ENCODE measurements around the gene BLTP2. TPM values are rescaled to one million over a fixed set of nuclear protein-coding genes. Genes with fewer than 3 reads are reported as not detected.

The BLTP2 gene
- total RNA-seq, 6 donors from 2014 or later: 98.1 to 250 (median 131) TPM

GRCh38 chr17:28635506-28635905, 9.5 kb downstream of the BLTP2 start:
- no peaks in the 10 kb centered on the region for H3K9me3 ChIP-seq
- no peaks in the 10 kb centered on the region for H3K4me1 ChIP-seq
- DNase-seq: no peak
- no peaks in the 10 kb centered on the region for H3K27me3 ChIP-seq
- TF ChIP-seq POLR2AphosphoS5 (IDR thresholded peaks at IDR 0.05): no peak
- TF ChIP-seq CTCF (IDR thresholded peaks at IDR 0.05): no peak
- TF ChIP-seq EP300 (IDR thresholded peaks at IDR 0.05): no peak
- TF ChIP-seq POLR2A (IDR thresholded peaks at IDR 0.05): no peak
- ATAC-seq (ENCODE audit: low FRiP score in 2 of 2): no peak
- no peak overlapping the region for H3K27ac ChIP-seq
- WGBS, 2 donors: 92 to 100% methylated on average over 1 of the region's 1 CpG
- peaks cover 45 to 100% (median 96%) of the 10 kb centered on the region in 4 donors for H3K36me3 ChIP-seq
- H3K4me3 ChIP-seq: no peak overlapping the region

DNA sequence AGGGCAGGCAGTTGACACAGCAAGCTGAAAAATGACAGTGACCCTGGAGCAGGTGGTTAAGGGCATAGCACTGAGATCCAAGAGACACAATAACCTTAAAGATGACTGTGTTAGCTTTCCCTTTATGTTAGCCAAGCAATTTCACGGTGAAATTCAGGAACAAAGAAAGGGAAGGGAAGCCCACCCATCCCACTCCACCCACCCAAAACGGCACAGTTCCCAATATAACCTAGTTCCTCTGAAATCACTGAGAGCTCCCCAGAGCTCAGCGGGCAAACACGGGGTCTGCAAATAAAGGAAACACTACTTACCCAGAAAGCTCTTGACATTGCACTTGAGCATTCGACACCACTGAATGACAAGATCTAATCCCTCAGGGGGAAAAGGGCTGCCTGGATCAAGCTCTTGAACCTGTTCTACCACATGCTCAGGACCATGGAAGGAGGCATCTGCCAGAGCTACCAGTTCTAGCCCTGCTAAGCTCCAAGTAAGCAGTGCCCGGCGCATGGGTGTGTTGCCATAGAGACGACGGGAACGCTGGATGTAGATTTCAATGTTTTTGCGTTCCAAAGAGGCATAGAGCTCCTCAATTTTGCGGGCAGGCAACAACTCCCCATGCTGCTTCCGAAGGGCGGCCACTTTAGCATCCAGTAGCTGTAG, 10.6 kb downstream of the BLTP2 start:
- ATAC-seq (ENCODE audit: low FRiP score in 2 of 2) (no peak), DNase-seq (no peak)
- H3K9me3 ChIP-seq: no peaks in the 10 kb centered on the region
- H3K27ac ChIP-seq: no peak overlapping the region
- H3K36me3 ChIP-seq: peaks cover 37 to 100% (median 94%) of the 10 kb centered on the region in 4 donors
- 72 to 78% methylated on average over 14 of the region's 14 CpGs for WGBS, 2 donors
- H3K27me3 ChIP-seq: no peaks in the 10 kb centered on the region
- no peaks in the 10 kb centered on the region for H3K4me1 ChIP-seq
- TF ChIP-seq POLR2A (IDR thresholded peaks at IDR 0.05) (no peak), POLR2AphosphoS5 (IDR thresholded peaks at IDR 0.05) (no peak), CTCF (IDR thresholded peaks at IDR 0.05) (no peak), EP300 (IDR thresholded peaks at IDR 0.05) (no peak)
- no peak overlapping the region for H3K4me3 ChIP-seq

- Histone ChIP-seq H3K4me3 (no peak overlapping the region), H3K9me3 (no peaks in the 10 kb centered on the region), H3K27ac (no peak overlapping the region), H3K36me3 (peaks cover 25 to 97% (median 79%) of the 10 kb centered on the region in 4 donors), H3K4me1 (no peaks in the 10 kb centered on the region), H3K27me3 (no peaks in the 10 kb centered on the region)
- 90 to 96% methylated on average over 4 of the region's 4 CpGs for WGBS, 2 donors
- ATAC-seq (ENCODE audit: low FRiP score in 2 of 2) (no peak), DNase-seq (no peak)
- no peak for TF ChIP-seq EP300 (IDR thresholded peaks at IDR 0.05)
- no peak for TF ChIP-seq POLR2AphosphoS5 (IDR thresholded peaks at IDR 0.05)
- TF ChIP-seq POLR2A (IDR thresholded peaks at IDR 0.05): no peak
- TF ChIP-seq CTCF (IDR thresholded peaks at IDR 0.05): no peak
Observed at GRCh38 chr17:28626818-28627217, 18.1 kb downstream of the BLTP2 start.

DNA sequence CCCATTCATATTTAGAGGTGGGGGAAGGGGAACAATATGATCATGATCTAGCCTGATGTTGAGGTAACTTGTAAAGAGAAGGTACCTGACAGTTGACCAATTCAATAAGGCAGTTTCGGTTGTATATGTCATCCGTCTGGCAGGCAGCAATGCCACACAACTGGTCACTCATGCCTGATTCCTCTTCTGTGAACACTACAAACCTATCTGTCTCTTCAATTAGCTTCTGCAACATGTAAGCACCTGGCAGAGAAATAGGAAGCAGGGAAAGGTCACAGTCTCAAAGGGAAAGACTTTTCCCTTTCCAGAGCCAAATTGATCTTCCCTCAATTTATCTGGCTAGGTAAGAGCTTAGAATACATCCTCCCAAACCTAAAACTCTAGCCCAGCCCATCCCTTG, 20.8 kb downstream of the BLTP2 start:
- 93 to 96% methylated on average over 2 of the region's 2 CpGs for WGBS, 2 donors
- H3K27me3 ChIP-seq: no peaks in the 10 kb centered on the region

More for the DNA sequence above, 20.8 kb downstream of the BLTP2 start:
- no peak overlapping the region for H3K4me3 ChIP-seq
- DNase-seq (no peak), ATAC-seq (ENCODE audit: low FRiP score in 2 of 2) (no peak)
- no peak for TF ChIP-seq POLR2AphosphoS5 (IDR thresholded peaks at IDR 0.05)
- TF ChIP-seq EP300 (IDR thresholded peaks at IDR 0.05): no peak
- no peak for TF ChIP-seq CTCF (IDR thresholded peaks at IDR 0.05)
- no peak for TF ChIP-seq POLR2A (IDR thresholded peaks at IDR 0.05)
- peaks cover 46 to 97% (median 82%) of the 10 kb centered on the region in 4 donors for H3K36me3 ChIP-seq
- H3K27ac ChIP-seq: no peak overlapping the region
- no peaks in the 10 kb centered on the region for H3K4me1 ChIP-seq
- no peaks in the 10 kb centered on the region for H3K9me3 ChIP-seq

Measured in upper lobe of left lung (tissue), 6 donors.